Stimulated activated naive CD4-positive, alpha-beta T cell (primary cell): Measurements from ENCODE around the gene ZSWIM8.
"Not testable (repeated sequence)": the region's sequence is repeated elsewhere in the genome, so short reads cannot be mapped to it uniquely, and the experiment has no call there.

Source experiments
- DNase-seq, 6 experiments: peaks; one replicate each; lab custom pipeline; 2025; lab: John Stamatoyannopoulos, UW

Gene ZSWIM8

DNA sequence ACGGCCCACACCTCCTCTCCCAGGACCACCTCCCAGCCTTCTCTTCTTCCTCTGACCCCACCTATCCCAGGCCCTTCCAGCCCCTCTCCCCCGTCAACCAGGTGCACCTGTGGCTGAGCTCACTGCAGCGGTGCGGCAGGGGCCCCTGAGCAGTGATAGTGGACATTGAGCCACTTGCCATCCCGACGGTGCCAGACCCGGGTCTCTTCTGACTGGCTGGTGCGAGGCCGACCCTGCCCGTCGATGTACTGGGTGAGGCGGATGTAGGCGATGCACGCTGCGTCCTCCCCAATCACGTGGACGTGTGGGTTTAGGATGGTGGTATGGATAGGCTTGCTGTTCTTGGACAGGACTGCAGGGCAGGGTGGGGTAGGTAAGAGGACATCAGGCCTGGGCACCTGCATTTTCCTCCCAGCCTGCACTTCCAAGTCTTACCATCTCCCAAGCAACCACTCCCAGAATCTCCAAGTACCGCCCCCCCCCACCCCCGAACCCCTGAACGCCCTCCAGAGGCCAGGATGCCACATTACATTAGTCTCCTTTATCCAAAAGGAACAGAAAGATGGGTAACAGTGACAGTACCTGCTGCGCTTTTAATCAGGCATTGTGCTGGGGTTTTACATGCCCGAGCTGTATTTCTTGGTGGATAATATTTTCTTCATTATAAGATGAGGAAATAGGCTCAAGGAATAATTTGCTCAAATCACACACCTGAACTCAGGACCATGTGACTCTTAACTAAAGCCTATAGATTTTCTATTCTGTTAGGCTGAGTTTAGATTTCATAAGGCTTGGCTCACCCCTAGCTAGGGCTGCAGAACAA lies 29.7 kb downstream of the ZSWIM8 start:
- no peak for DNase-seq

DNA sequence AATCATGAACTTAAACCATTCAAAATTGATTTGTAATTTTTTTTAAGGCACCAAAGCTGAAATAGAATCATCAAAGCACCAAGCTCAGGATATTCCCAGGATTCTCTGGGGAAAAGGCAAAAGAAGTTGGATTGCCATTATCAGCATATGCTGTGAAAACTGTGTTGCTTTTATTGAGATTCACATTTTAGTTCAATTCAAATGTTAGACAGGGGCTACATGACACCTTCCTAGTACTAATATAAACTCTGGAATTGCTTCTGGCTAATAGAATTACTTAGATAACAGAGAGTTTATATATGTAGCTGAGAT lies 30.3 kb downstream of the ZSWIM8 start:
- no peak for DNase-seq

DNA sequence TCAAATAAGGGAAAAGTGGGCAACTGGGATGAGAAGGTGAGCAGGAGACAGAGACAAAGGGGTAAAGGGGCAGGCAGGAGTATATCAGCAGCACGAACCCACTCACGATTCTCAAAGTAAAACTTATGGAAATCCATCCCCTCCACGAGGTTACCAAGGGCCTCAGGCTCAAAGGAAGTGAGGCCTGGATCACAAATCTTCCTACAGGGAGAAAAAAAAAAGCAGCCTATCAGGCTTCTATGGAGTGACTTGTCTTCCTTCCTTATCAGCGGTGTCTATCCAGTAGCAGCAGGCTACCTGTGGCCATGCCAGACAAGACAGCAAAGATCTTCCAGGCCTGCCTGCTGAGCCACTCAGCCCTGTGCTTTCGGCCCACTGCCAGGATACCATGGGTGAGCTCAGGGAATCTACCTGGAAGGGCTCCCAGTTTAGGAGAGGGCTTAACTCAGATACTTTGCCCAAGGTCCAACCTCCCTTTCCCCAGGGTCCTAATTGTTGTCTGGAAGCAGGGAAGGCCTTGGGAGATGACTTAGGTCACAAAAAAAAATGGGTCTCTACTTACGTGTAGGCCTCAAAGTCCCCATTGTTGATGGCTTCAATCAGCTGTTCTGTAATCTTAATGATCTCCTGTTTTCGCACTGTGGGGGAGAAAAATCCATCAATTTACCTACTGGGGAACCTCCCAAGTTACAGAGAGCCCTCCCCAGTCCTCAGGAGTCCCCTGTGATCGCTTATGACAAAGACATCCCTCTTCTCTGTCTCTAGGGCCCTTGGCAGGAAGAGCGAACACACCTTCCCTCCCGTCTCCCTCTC lies 31.7 kb downstream of the ZSWIM8 start:
- DNase-seq, result no peak

DNA sequence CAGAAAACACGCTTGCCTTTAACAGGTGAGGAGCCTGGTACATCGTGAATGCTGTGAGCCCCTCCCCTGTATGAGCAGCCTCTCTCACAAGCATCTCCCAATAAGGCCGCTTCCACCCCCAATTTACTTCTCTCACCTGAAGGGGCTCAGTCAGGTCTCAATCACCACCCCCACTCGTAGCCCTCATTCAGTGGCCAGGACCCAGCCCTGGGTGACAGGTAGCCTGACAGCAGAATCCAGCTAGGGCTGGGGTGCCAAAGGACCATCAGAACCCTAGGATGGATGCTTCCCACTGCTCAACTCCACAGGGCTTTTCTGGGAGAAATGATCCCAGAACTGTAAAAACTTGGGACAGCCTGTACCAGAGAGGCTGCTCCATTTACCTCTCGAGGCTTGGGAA lies 32.4 kb downstream of the ZSWIM8 start:
- DNase-seq, result no peak

DNA sequence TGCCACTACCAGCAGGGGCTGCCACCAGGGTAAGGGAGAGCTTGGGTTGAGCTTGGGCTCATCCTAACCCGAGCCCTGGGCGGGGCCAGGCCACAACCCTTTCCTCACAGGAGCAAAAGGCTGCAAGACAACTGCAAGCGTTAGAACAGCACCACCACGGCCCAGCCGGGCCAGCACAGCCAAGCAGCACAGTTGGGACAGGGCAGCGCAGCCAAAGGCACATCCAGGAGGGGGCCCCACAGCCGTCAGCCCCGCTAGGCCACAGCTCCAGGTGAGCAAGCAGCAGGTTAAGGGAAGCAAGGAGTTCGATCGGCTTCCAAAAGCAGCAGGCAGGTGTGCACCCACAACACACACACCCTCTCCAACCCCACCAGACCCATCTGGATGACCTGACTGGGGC lies 33.0 kb downstream of the ZSWIM8 start:
- no peak for DNase-seq

DNA sequence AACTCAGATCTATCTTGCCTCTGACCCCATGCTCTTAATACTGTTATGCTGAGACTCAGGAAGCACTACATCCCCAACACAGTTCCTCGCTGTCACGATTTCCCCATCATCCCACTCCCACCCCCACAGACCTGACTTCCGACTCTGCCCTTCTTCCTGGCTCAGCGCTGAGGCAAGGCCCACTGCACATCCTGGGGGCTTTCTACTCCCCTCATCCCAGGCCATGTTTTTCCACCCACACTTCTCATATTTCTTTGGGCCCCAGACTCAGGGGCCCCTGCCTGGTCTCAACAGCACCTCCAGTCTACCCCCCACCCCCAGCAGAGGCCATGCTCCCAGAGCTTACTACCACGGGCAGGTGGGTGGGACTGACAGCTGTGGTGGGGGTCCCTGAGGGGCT lies 33.7 kb downstream of the ZSWIM8 start:
- DNase-seq, result no peak

DNA sequence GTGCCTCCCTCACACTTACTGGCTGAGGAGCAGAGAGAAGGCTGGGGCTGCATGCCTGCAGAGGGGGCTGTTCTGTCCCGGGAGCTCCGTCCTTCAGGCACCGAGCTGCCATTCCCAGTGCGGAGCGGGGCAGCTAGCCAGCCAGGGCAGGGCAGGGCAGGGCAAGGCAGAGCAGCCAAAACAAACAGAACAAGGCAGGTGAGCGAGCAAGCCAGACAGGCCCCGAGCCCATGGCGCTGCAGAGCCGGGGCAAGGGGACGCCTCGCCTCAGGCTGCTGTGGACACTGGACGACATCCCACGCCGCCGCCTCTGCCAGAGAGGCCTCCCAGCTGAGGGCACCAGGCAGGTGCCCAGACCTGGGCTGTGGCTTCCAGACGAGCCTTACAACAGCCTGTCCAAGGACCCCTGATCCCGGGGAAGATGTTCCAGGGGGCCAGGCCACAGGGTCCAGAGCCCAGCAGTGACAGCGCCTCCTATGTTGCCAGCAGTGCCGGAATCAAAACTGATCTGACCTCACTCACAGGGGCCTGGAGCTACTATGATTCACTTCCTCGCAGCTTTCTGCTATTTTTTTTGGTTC lies 34.2 kb downstream of the ZSWIM8 start:
- DNase-seq, result no peak

DNA sequence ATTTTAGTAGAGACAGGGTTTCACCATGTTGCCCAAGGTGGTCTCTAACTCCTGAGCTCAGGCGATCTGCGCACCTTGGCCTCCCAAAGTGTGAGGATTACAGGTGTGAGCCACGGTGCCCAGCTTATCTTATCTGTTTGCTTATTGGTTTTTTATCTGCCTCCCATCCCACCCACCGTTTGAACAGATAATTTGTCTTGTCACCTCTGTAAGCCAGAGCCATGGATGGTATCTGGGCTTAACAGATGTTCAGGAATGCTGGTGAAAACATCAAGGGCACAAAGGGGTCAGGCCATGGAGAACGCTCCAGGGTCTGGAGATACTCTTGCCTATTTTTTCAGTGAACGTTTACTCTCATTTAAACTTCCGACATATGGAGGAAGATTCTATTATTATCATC lies 38.0 kb downstream of the ZSWIM8 start:
- no peak for DNase-seq

DNA sequence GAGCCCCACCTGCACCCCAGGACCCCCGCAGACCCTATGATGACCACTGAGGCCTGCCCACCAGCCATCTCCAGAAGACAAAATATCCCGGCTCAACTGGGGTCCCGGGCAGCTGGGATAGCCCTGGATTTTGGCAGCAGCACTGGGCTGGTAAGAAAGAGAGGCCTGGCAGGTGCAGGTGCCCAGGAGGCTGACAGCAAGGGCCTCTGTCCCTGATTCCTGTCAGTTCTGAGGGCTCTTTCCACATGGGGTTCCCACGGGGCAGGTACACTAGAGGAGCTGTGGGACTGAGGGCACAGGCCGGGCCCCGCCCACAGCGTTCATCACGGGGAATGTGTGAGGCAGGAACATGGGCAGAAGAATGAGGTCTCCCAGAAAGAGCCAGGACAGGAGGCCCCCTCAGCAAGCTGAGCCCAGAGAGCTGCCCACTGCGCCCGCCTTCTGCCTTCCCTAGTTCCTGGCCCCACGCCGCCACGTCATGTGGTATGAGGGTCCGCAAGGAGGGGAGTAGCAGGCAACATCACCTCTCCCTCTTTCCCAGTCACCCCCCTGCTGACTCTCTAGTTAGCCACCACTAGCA lies 38.8 kb downstream of the ZSWIM8 start:
- no peak for DNase-seq

DNA sequence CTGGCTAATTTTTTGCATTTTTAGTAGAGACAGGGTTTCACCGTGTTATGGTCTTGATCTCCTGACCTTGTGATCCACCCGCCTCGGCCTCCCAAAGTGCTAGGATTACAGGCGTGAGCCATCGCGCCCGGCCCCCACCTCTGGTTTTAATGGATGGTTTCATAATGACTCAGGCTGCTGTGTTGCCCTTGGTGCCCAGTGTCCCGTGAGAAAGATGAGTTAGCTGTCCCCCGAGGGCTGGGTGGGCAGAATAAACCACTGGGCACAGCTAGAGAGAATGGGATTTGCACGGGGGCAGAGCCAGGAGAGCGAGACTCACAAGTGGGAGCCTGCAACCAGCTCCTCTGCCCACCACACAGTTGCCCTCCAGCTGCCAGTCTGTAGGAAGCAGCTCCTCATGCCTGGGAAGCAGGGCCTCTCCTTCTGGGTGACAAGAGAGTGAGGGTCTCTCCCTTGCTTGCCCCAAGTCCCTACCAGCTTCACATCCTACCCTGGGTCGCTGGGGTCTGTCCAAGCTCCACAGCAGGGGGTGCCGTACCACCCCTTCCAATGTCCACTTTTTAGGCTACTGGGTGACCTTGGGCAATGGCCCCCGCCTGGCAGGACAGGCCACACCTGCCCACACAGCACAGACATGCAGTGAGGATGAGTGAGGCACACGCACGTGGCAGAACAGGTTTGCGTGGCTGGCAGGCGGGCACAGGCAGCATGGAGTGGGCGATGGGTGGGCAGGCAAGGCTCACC lies 42.1 kb downstream of the ZSWIM8 start:
- DNase-seq, result no peak

DNA sequence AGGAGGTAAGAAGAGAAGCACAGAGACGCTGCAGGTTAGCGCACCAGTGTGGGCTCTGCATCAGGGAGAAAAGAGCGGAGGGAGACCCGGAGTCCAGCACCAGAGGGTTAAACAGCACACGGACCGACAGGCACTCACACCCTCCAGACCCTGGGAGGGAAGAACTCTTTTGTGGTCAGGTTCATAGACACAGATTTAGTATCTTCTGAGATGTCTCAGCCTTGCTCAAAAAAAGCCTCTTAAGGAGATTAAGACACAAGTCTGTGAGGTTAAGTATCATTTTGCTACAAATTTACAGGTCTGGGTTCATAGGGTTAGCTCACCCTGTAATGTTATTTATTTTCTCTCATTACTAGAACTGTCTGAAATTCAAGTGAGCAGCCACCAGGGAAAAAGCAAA lies 42.8 kb downstream of the ZSWIM8 start:
- DNase-seq, result no peak

DNA sequence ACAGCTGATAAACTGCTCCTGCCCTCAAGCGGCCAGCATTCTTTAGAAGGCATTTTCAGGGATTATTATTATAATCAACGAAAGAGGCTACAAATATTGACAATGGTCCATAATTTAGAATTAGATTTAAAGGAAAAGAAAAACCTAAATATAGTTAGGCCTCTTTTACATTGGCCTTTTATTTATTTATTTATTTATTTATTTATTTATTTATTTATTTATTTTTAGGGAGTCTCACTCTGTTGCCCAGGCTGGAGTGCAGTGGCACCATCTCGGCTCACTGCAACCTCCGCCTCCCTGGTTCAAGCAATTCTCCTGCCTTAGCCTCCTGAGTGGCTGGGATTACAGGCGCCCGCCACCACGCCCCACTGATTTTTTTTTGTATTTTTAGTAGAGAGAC lies 43.7 kb downstream of the ZSWIM8 start:
- DNase-seq, result not testable (repeated sequence)

DNA sequence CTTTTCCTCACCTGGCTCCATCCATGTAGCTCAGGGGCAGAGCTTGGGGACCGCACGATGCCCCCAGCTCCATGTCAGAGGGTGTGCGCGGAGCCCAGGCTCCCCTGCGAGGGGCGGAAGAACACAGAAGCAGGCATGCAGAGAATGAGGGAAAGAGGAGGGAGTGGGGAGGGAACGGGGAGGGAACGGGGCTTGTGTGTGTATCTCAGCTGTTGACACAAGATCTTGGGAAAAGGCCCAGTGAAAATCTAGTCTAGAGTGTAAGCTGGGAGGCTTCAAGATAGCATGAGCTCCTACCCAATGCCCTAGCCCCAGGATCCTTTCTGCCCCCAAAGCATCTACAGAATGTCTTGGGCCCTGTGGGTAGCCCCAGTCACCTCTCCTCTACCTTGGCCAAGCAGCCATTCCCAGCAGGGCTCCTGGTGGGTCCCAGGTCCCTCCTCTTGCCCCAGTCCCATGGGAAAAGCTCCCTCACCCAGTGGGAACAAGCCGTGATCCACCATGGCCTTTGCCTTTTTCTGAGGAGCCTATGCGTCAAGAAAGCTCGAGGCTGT lies 51.1 kb downstream of the ZSWIM8 start:
- DNase-seq, result no peak

DNA sequence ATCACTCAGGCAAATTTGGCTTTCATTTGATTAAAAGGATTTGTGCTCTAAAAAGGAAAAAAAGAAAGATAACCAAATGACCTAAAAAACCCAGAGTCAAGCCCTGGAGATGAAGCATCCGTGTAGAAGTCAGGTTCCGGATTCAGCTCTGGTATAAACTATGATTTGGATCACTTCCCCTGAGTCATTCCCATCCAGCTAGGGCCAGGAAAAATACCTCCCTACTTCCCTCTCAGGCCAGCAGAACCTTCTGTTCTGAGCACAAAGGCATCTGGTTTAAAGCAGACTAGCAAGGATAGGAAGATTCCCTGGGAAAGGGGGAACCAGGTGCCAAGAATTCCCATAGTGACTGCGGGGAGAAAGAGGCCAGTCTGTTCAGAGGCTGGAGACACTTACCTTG lies 51.7 kb downstream of the ZSWIM8 start:
- no peak for DNase-seq

DNA sequence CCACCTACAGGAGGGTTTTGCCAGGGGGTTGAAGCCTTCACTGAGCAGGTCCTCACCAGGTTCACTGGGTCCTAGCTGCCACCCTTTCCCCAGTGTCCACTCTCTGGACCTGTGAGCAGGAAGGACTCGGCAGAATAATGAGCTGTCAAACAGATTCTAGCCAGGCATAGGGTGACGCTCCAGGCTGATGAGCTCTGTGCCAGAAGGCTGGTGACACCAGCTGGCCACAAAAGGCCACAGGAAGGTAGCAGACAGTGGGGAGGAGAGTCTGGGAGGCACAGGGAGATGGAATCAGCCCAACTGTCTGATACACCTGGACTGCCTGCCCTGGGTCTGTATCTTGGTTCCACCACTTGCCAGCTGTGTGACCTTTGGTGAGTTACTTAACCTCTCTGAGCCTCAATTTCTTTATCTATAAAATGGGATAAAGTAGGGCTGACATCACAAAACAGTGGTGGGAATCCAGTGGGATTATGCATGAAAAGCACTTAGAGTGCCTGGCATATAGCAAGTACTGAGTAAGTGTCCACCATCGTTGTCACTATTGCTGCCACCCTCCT lies 52.7 kb downstream of the ZSWIM8 start:
- DNase-seq, result no peak

DNA sequence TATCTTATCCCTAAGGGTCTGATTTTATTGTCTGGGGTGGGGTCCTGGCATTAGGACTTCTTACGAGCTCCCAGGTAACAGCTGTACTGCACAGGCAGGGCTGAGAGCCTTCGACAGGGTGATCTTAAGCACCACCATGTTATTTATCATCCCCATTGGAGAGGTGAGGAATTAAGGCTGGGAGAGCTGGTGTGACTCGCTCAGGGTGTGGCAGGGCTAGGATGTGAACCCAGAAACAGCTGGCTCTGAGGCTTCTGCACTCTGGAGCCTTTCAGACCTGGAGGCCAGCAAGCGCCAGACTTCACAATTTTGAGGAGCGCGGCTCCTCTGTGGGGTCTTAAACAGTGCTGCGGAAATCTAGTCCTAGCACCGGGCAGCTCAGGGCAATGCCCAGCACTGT lies 53.4 kb downstream of the ZSWIM8 start:
- no peak for DNase-seq

DNA sequence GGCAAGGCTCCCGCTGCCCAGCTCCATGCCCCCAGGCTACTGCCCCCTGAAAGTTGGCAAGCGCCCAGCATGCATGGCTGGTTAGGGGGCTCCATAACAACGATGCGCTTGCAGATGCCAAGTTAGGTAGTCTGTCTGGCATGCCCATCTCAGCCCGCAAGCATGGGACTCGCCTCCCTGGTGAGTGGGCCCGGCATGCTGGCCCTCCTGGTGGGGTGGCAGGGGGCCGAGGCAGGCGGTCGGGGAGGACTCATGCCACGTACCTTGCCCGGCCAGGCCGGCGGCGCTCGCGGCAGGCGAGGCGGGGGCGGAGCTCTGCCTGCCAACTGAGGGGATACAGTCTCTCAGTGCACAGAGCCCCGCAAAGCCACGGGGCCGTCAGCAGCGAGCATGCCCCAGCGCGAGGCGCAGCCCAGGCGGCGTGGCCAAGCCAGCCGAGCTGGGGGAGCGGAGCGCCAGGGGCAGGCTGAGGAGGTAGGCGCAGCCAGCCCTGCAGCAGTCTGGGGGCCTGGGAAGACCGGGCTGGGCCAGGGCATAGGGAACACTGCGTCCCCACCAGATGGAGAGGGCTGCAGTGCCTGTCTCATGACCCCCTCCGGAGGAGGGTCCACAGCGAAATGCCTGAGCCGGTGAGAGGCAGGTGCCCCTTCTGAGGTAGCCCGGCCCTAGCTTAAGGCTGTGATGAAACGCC lies 54.0 kb downstream of the ZSWIM8 start:
- no peak for DNase-seq

DNA sequence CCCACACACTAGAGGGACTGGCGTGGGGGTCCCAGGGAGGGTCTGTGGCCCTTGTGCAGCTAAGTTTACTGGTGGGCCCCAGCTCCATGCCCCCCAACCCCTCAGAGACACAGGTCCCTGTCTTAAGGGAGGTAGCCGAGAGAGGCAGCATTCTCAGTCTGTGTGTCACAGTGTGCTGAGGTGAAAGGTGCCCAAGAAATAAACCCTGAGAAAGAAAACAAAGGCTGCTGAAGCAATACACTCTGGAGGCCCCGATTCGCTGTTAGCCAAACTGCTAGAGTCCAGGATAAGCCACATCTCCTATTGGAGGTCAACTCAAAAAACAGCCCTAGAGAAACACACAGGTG lies 54.6 kb downstream of the ZSWIM8 start:
- no peak for DNase-seq

DNA sequence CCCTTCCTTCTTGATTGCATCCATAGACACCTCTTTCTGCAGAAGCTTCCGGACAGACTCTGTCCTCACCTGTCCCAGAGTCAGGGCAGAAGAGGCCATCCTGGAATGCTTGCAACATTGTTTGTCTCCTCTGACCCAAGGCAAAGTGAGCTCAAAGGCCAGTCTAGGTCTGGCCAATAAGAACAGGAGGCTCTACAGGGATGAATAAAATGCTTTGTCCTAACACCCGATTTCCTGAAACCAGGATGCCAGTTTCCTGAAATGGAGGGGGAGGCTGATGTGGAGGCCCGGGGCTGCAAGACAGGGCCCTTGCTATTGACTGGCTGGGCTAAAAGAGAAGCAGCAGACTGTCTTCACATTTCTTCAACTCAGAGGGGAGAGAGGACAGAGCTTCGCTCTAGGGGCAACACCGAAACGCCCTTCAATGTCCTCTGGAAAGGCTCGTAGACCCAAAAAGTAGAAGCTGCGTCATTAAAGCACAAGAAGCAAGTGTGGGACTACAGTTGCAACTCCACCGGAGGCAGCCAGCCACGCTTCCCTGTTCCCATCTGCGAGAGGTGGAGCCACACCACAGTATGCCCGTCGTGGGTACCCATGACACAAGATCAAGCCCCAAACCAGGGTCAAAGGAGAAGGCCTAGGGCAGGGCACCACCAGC lies 55.1 kb downstream of the ZSWIM8 start:
- no peak for DNase-seq

DNA sequence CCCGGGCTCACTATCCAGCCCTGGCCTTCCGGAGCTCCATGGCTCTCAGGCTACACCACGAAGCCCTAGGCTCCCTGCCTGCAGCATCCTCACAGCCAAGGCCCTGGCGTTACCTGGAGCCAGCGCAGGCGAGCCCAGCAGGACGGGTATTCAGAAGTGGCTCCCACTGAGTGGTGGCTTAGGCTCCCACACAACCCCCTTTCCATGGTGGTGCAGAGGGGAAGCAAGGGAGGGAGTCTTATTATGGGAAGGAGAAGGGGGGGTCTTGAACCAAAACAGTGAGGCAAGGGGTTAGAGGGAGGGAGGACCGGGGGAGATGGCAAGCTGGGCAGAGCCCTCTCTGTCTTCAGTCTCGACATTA lies 55.6 kb downstream of the ZSWIM8 start:
- no peak for DNase-seq
